ENCODE measurements around the gene PLEKHN1.

Gene PLEKHN1, protein sequence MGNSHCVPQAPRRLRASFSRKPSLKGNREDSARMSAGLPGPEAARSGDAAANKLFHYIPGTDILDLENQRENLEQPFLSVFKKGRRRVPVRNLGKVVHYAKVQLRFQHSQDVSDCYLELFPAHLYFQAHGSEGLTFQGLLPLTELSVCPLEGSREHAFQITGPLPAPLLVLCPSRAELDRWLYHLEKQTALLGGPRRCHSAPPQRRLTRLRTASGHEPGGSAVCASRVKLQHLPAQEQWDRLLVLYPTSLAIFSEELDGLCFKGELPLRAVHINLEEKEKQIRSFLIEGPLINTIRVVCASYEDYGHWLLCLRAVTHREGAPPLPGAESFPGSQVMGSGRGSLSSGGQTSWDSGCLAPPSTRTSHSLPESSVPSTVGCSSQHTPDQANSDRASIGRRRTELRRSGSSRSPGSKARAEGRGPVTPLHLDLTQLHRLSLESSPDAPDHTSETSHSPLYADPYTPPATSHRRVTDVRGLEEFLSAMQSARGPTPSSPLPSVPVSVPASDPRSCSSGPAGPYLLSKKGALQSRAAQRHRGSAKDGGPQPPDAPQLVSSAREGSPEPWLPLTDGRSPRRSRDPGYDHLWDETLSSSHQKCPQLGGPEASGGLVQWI

DNA sequence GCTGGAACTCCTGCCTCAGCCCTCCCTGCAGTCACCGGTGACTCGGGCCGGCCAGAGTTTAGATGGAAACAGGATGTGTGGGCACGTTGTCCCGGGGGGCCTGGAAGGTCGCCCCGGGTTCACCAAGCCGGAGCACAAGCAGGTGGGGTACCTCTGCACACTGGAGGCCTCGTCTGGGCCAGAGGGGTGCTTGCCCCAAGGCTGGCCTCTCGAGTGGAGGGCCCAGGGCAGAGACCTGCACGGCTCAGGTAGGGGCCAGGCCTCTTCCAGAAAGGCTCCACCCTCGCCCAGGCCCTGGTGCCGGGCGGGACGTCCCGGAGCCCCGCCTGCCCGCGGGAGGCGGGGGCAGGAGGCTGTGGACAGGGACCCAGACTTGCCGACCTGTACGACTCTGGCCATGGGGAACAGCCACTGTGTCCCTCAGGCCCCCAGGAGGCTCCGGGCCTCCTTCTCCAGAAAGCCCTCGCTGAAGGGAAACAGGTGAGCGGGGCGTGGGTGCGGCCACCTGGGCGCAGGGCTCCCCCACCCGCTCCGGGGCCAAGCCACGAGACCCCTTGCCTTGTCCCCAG, at the start of gene PLEKHN1:
PLEKHN1 (plus strand) TSS at position 348 of the 569 bp plus-strand sequence; CDS start at position 398, 50 bp downstream.
- peak; percentile 89 for DNase-seq (ENCODE audit: low spot score)

DNA sequence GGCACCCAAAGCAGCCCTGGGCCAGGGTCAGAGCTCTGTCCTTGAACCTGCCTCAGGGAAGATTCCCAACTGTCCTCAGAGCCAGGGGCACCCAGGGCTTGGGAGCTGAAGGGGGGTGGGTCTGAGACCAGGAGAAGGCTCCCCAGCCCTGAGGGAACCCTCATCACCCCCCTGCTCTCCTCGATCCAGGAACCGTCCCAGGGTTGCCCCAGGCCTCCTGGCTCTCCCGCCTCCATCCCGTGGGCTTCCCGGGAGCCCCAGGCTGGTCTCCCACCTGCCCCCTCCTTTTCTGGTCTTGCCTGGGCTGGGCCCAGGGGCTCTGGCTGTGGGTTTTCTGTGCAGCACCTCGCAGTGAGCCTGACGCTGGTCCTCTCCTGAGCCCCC, 49.2 kb upstream of the PLEKHN1 start:
- no peak for DNase-seq (ENCODE audit: low spot score)

DNA sequence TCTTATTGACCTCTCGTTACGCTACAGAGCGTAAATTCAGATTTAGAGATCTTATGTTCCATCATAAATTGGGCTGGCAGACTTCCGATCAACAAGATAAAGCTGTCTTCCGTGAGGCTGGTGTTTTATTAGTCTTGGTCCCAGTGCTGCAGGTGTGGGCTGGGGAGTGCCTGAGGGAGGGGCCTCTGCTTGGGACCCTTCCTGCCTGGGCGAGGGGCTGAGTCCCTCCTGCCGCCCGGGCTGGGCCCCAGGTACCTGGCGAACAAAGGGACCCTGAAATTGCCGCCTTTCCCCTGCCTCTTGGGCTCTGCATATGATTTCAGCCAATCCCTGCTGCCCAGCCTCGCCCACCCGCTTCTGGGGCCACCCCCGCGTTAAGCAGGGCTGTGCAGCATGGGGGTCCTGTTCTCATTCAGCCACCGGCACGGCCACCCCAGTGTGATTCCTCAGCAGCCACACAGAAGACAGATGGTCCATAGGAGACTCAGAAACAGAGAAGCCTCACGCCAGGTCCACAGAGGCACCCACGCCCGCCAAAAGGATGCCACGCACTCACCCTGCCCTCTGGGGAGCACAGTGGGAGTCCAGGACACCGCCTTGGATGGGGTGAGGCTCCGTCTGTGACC, 48.7 kb upstream of the PLEKHN1 start:
- DNase-seq (ENCODE audit: low spot score) = no peak

DNA sequence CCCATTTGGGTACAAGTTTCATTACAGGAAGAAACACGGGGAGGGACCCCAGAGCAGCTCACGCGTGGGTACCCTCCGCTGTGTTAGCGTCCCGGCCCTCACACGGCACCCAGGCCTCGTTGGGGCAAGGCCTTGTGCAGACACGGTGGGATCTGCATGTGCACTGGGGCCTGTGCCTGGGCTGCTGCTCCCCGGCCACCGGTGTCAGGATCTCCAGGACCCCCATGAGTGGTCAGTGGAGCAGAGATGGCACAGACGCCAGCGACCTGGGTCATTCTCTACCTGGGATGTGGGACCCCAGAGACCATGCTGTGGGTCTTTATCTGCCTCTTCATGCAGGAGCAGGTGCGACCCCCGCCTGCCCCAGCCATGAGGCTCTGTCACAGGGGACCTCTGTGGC, 47.9 kb upstream of the PLEKHN1 start:
- DNase-seq (ENCODE audit: low spot score) = no peak

DNA sequence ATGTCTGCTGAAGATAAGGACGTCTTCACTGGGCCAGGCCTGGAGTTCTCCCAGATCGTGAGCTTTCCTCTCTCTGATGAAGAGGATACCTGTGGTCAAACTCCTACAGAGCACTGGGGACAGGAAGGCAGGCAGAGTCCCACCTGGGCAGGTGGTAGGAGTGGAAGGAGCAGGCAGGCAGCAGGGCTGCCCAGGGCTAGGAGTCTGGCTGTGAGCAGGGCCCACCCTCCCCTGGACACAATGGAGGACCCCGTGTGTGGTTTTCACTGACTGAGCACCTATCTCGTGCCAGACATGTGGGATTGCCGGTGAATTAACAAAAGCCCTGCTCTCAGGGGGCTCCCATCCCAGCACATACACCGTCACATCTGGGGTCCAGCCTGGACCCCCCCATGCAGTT, 47.4 kb upstream of the PLEKHN1 start:
- no peak for DNase-seq (ENCODE audit: low spot score)

DNA sequence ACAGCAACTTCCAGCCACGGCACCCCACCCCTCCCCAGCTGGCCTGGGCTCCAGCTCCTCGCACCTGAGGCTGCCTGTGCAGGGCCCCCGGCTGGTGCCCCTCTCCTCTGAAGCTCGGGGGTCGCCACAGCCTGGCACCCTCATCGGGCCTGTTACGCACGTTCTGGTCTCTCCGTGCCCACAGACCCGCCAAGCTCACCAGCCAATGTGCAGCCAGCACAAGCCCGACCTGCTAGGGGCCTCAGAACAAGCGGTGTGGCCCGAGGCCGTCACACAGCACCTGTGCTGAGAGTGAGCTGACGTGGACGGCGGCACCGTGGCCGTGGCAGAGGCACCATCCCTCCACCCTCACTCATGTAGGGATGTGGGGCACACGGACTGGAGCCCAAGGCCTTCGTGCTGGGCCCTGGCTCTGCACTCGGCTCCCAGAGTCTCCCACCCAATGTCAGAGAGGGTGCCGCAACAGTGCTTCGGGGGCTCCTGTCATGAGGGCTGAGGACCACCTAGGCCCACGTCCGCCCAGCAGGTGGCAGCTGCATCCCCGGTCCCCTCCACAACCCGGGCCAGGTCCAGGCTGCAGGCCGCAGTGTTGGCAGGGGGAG, 46.9 kb upstream of the PLEKHN1 start:
- no peak for DNase-seq (ENCODE audit: low spot score)

DNA sequence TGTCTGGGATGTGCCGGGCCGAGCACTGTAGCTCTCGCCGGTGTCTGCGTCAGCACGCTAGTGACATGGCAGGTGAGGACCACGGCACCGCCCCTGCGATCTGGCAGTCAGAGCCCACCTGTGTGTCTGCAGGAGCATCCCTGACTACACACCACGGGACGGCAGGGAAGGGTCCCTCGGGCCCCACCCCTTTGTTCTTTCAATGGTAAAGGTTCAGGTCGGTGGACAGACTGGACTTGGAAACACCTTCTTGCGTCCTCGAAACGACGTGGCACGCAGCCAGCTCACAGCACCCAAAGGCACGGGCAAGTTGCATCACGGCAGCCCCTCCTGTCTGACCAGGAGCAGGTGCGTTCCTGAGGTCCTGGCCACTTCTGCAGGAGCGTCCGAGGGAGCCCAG, 46.3 kb upstream of the PLEKHN1 start:
- no peak for DNase-seq (ENCODE audit: low spot score)

DNA sequence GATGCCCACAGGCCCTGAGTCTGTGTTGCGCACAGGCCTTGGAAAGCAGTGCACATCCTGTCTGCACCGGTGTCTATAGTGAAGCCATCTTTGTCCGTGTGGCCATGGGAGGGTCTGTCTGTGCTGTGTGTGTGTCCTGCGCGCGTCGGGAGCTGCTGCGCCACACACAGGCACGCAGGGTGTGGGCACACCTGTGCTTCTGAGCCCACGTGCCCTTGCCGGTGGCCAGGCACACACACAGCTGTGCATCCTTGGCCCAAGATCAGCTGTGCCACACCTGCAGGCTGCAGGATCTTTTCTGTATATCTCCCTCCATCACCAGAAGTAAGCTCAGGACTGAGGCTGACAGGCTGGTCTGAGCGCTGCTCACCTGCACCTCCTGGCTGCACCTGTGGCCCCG, 45.8 kb upstream of the PLEKHN1 start:
- no peak for DNase-seq (ENCODE audit: low spot score)

DNA sequence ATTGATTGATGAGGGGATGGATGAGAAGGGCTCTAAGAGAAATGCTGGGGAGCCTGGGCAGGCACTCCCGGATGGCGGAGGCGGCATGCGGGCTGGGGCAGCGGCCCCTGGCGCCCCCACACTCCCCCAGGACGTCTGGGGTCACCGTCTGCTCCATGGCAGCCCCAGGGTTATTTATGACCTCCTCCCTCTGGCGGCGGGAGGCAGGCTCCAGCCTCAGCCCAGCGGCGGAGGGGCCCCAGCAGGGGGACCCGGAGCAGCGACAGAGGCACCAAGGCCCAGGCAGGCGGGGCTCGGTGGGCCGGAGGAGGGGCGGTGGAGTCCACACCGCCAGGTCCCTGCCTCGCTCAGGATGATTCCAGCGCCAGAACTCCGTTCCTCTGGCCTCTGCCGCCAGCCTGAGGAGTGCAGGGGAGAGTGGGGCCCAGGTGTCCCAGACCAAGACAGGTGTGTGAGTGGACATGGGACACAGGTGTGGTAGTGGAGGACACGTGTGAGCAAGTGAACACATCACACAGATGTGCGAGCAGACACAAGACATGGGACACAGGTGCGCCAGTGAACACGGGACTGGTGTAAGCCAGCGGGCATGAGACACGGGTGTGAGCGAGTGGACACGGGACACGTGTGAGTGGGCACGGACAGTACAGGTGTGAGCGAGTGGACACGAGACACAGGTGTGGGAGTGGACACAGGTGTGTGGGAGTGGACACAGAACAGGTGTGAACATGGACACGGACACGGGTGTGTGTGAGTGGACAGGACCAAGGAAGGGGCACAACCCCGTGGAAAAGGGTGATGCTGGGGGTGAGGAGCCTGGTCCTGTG, 45.1 kb upstream of the PLEKHN1 start:
- DNase-seq (ENCODE audit: low spot score) = peak; percentile 71

DNA sequence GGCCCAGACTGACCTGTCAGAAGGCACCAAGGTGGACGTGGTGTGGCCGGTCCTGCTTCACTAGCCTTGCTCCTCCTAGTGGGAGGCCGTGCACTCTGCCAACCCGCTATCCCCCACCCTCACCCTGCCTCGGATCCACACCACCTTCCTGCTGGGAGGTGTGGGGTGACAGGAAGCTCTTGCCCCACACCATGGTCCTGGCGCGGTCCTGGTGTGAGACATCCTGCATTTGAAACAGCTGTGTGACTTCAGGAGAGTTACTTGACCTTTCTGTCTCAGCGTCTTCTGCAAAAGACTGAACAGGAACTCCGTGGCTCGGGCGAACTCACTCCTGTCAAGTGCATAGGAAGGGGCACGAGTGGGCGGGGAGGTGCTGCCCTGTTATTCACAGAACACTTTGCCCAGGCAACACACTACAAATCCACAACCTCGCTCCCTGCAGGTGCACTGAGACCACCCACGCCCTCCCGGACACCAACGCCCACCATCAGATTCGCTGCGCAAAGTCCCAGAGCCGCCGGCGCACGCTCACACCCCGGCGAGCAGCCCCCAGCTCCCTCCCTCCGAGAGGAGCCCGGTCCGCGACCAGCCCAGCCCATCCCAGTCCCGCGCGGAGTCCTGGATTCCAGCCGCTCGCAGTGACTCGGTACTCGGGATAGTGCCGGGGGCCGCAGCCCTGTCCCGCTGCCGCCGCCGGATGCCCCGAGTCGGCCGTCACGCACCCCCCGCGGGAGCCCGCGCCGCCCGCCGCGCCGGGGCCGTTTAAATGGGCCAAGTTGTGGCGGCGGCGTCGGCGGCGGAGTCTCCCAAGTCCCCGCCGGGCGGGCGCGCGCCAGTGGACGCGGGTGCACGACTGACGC, 42.9 kb upstream of the PLEKHN1 start, which contains the start of gene SAMD11:
SAMD11 (plus strand) TSS at position 793 of the 860 bp plus-strand sequence. CDS start 509 bp downstream, outside the sequence.
- DNase-seq (ENCODE audit: low spot score) = peak; percentile 80

DNA sequence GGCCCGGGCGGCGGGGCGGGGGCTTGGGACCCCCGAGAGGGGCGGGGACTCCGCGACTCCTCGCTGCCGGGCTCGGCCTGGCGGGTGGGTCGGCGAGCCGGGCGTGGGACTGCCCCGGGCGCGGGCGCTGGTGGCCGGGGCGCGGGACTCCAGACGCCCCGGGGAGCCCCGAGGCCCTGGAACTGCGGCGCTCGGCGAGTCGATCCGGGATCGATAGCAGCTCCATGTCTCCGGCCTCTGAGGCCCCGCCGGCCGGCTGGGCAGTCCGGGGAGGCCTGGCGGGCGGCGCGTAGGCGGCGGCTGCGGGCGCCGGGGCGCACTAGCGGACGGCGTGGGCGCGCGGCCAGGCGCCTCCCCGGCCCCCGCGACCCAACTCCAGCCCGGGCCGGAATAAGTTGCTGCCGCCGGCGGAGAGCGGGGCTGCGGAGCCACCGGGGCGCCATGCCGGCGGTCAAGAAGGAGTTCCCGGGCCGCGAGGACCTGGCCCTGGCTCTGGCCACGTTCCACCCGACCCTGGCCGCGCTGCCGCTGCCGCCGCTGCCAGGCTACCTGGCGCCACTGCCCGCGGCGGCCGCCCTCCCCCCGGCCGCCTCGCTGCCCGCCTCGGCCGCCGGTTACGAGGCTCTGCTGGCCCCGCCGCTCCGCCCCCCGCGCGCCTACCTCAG, 42.2 kb upstream of the PLEKHN1 start:
- DNase-seq (ENCODE audit: low spot score) = no peak

DNA sequence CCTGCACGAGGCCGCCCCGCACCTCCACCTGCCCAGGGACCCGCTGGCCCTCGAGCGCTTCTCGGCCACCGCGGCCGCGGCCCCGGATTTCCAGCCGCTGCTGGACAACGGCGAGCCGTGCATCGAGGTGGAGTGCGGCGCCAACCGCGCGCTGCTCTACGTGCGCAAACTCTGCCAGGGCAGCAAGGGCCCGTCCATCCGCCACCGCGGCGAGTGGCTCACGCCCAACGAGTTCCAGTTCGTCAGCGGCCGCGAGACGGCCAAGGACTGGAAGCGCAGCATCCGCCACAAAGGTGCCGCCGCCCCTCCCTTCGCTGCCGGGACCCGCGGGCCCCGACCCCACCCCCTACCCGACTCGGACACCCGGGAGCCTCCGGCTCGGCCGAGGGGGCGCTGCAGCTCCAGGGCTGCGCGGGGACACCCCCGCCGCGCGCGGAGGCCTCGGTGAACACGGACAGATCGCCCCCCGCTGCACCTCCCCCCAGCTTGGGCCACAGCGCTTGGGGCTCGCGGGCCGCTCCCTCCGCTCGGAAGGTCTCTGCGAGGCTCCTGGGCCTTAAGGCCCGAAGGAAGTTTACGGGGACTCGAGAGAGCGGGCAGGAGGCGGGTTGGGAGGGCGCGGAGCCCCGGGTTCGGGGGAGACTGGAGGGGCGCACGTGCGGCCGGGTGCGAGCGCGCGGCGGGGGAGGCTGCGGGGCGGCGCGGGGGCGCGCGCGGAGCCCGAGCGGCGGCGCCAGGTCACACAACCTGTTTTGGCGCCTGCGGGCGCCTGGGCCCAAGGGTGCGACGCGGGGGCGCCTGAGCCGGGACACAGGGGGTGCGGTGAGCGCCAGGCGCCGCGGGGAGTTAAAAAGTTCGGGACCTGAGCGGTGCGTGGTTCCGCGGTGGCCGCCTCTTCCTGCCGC, 41.4 kb upstream of the PLEKHN1 start:
- peak; percentile 43 for DNase-seq (ENCODE audit: low spot score)

DNA sequence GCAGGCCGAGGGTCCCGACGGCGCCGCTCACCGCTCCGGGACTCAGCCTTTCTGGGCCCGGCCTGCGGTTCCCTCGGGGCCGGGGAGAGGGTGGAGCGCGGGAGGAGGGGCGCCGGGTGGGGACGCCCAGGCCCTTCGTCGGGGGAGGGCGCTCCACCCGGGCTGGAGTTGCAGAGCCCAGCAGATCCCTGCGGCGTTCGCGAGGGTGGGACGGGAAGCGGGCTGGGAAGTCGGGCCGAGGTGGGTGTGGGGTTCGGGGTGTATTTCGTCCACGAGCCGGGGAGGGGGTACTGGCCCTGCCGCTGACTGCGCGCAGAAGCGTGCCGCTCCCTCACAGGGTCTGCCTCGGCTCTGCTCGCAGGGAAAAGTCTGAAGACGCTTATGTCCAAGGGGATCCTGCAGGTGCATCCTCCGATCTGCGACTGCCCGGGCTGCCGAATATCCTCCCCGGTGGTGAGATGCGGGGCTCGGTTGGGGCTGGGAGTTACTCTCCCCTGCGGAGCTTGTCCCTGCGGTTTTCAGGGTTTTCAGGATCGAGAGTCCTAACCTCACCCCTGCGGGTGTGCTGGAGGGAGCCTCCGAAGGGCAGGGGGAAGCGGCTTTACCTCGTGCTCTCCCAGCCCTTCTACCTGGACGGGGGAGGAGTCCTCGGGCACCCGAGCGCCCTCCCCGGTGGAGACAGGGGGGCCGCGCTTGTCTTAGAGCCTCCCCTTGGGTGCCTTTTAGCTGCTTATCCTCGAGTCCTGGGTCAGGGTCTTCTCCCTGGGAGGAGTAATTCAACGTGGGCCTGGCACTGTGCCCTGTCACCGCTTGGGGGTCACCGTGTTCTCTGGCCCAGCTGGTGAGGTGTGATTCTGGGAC, 40.5 kb upstream of the PLEKHN1 start:
- DNase-seq (ENCODE audit: low spot score) = no peak

DNA sequence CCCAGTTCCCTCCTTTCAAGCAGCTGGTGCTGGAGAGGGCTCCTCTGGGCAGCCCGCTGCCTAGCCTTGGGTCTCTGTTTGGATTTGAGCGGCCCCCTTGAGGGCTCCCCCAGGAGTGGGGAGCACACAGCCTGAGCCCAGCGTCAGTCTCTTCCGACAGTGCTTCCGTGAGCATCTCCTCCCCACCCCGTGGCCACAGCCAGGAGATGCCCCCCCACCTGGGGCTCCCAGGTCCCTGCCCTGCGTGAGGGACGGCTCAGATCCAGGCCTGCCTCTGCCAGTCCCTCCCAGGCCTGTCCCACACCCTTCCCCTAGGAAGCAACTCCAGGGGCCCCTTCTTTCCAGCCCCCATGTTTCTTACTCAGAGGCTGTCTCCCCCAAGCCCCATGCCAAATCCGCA, 39.0 kb upstream of the PLEKHN1 start:
- DNase-seq (ENCODE audit: low spot score) = no peak

DNA sequence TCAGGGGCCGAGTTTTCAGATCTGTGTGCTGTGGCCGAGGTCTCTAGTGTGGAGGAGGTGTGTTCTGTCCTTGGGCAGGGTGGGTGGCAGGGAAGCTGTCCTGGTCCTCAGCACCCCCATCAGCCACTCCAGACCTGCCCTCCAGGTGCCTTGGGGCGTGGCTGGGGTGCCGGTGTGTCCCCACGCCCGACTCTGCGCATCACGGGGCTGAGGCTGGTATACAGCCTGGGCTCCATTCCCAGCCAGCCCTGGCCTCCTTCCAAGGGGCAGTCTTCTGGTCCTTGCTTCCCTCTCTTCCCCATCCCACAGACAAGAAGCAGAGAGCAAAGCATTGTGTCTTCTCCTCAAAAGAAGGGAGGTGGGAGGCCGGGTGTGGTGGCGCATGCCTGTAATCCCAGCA, 38.5 kb upstream of the PLEKHN1 start:
- no peak for DNase-seq (ENCODE audit: low spot score)

DNA sequence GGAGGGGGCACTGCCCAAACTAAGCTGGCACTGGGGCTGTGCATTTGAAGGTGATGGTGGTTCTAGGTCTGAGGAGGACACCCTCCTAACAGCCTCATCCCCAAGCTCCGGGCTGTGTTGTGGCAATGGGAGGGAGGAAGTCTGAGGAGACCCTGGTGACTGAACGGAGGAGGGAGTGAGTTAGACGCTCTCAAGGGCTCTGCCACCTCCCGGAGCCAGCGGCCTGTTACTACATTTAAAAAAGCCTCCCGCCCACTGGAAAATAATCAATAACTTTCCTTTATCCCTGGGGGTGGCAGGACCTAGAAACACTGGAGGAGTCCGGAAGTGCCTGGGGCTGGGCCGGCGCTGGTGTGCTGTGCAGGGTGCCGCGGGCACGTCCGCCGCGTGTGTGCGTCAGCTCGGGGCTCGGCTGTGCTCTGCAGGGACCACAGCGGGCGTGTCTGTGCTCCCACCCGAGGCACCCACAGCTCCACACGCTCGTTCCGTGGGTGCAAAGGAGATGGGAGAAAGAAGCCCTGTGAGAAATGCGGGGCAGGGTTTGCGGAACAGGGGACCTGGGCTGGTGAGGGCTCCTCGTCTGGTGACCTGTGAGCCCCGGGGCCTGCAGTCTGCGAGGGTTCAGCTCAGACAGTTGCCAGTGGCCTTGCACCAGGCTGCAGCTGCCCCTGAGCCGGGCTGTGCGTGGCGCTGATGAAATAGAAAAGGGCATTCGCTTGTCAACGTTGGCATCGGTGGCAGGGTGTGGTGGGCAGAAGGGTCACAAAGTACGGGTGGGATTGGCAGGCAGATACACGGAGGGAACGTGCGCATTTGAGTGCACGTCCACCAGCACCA, 37.2 kb upstream of the PLEKHN1 start:
- DNase-seq (ENCODE audit: low spot score) = no peak
